Measurements from ENCODE around the gene IGF2R.

DNA sequence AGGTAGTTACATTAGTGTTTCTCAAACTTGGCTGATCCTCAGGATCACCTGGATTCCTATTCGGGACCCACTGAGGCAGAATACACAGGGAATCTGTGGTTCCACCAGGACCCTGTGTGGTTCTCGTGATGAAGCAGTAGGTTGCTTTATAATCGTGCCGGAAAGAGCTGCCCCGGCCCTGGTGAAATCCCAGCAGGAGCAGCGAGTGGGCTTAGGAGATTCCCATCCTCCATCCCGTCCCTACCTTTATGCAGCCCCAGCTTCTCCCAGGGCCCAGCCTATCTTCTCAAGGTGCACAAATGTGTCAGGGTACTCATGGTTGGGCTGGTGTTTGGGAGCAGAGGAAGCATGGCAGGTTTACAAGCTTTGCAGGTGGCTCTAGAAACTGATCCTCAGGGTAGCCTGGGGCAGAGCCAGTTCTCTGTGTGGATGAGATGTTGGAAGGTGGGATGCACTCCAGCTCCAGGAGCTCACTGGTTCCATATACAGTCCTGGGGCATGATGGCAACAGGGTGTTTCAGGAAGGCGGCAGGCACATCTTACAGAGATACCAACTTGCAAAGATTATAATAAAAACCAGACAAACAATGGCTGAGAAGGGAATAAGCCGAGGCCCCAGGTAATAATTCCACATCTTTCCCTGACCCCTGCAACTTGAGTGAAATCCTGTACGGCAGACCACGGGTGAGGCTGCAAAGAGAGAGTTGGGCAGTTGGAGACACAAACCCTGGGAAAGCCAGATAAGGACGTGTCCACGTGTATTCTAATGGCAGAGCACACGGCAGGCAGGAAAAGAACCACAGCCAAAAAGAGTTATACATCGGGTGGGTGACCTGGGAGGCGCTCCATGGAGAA, 158.6 kb downstream of the IGF2R start:
- TF ChIP-seq EZH2 (IDR thresholded peaks at IDR 0.05; ENCODE audit: borderline replicate concordance): no peak
- TF ChIP-seq, protein P1, sequence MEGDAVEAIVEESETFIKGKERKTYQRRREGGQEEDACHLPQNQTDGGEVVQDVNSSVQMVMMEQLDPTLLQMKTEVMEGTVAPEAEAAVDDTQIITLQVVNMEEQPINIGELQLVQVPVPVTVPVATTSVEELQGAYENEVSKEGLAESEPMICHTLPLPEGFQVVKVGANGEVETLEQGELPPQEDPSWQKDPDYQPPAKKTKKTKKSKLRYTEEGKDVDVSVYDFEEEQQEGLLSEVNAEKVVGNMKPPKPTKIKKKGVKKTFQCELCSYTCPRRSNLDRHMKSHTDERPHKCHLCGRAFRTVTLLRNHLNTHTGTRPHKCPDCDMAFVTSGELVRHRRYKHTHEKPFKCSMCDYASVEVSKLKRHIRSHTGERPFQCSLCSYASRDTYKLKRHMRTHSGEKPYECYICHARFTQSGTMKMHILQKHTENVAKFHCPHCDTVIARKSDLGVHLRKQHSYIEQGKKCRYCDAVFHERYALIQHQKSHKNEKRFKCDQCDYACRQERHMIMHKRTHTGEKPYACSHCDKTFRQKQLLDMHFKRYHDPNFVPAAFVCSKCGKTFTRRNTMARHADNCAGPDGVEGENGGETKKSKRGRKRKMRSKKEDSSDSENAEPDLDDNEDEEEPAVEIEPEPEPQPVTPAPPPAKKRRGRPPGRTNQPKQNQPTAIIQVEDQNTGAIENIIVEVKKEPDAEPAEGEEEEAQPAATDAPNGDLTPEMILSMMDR (IDR thresholded peaks at IDR 0.05; ENCODE audit: poor library complexity): no peak
